Endothelial cell of umbilical vein (primary cell): ENCODE data around the gene SLC4A1AP.

Experiments
- EZH2 ChIP-seq: IDR thresholded peaks from 2 replicates; pipeline ENCODE4 v1.6.1; 2012; ENCODE audit warnings: borderline replicate concordance, low read depth, mild to moderate bottlenecking, moderate library complexity, low read length, inconsistent platforms; ENCODE audit not compliant: severe bottlenecking
- GATA2 ChIP-seq: IDR thresholded peaks from 2 replicates; pipeline ENCODE4 v1.7.0; 2011; ENCODE audit warnings: low read depth, mild to moderate bottlenecking, moderate library complexity, mixed read lengths, low read length; ENCODE audit not compliant: insufficient read length, insufficient read depth
- POLR2A ChIP-seq: IDR thresholded peaks from 2 replicates; pipeline ENCODE4 v1.6.1; 2012; ENCODE audit warnings: low read depth, mild to moderate bottlenecking, control low read depth, low read length
- POLR2AphosphoS5 ChIP-seq: IDR thresholded peaks from 2 replicates; pipeline ENCODE4 v1.6.1; 2012; ENCODE audit warnings: low read depth, mild to moderate bottlenecking, control low read depth, low read length, moderate library complexity; ENCODE audit not compliant: insufficient read depth
- TF ChIP-seq, protein P1 (sequence below), 2 donors: IDR thresholded peaks; 1 replicate in 1 of 2; 2 replicates in 1 of 2; pipeline ENCODE4 v1.5.1; 2011; ENCODE audit warnings: low read length in 2 of 2, mild to moderate bottlenecking in 2 of 2, moderate library complexity in 2 of 2, control low read depth in 1 of 2, inconsistent platforms in 1 of 2, low read depth in 1 of 2; ENCODE audit not compliant: insufficient read depth in 1 of 2; ENCODE audit errors: extremely low read depth in 1 of 2
- TF ChIP-seq, protein P2 (sequence below): IDR thresholded peaks from 2 replicates; pipeline ENCODE4 v1.6.1; 2011; ENCODE audit not compliant: insufficient read depth, insufficient read length

GRCh38 chr2:27729198-27729597 is 65.5 kb downstream of the SLC4A1AP start:
- TF ChIP-seq, protein P1, sequence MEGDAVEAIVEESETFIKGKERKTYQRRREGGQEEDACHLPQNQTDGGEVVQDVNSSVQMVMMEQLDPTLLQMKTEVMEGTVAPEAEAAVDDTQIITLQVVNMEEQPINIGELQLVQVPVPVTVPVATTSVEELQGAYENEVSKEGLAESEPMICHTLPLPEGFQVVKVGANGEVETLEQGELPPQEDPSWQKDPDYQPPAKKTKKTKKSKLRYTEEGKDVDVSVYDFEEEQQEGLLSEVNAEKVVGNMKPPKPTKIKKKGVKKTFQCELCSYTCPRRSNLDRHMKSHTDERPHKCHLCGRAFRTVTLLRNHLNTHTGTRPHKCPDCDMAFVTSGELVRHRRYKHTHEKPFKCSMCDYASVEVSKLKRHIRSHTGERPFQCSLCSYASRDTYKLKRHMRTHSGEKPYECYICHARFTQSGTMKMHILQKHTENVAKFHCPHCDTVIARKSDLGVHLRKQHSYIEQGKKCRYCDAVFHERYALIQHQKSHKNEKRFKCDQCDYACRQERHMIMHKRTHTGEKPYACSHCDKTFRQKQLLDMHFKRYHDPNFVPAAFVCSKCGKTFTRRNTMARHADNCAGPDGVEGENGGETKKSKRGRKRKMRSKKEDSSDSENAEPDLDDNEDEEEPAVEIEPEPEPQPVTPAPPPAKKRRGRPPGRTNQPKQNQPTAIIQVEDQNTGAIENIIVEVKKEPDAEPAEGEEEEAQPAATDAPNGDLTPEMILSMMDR (IDR thresholded peaks at IDR 0.05; ENCODE audit: extremely low read depth in 1 of 2, insufficient read depth in 1 of 2, low read depth in 1 of 2, low read length in 2 of 2) = no peak
- TF ChIP-seq POLR2A (no peak), GATA2 (no peak), POLR2AphosphoS5 (no peak), EZH2 (no peak)
- TF ChIP-seq, protein P2, sequence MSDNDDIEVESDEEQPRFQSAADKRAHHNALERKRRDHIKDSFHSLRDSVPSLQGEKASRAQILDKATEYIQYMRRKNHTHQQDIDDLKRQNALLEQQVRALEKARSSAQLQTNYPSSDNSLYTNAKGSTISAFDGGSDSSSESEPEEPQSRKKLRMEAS = no peak
